ENCODE data around the gene MACROD2.

Gene MACROD2

GRCh38 chr20:15201602-15202001, 1206.3 kb downstream of the MACROD2 start:
- DNase-seq (ENCODE audit: low read depth, low spot score) = no peak

DNA sequence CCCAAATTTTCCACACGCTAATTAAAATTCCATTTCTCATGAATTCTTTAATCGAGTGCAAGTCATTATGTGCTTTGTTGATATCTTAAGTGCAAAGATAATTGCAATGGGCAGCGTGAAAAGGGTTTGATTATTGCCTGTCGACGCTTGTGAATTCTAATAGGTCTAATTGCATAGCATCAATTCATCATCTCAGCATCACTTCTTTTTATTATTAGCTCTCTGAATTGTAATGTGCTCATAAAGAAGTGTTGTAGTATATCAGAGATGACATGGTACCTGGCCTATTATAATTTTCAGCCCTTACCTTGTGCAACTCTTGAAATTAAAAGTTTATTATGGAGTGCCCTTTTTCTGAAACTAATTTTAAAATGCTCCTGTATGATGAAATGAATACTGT, 1208.9 kb downstream of the MACROD2 start:
- DNase-seq (ENCODE audit: low read depth, low spot score) = no peak

GRCh38 chr20:15205028-15205427, 1209.7 kb downstream of the MACROD2 start:
- DNase-seq (ENCODE audit: low read depth, low spot score) = no peak

DNA sequence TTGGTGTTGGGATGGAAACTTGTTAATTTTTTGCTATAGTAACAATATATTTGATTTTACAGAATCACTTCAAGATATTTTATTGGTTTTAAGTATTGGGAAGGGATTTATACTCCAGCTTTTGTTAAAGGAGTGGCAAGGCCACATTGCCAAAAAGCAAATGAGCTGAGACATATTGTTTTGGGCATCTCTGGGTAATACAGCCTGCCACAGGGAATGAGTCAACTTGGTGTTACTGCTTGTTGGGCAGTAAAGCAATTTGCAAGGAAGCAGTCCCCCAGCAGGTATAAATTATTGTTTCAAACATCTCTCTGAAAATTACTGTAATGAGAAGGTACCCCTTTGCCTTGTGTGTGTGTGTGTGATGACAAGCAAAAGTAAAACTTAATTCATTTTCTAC, 1210.4 kb downstream of the MACROD2 start:
- DNase-seq (ENCODE audit: low read depth, low spot score) = no peak

- DNase-seq (ENCODE audit: low read depth, low spot score) = no peak
These were observed 1214.2 kb downstream of the MACROD2 start for GRCh38 chr20:15209537-15209936.

GRCh38 chr20:15214051-15214450, 1218.7 kb downstream of the MACROD2 start:
- DNase-seq (ENCODE audit: low read depth, low spot score) = no peak

DNA sequence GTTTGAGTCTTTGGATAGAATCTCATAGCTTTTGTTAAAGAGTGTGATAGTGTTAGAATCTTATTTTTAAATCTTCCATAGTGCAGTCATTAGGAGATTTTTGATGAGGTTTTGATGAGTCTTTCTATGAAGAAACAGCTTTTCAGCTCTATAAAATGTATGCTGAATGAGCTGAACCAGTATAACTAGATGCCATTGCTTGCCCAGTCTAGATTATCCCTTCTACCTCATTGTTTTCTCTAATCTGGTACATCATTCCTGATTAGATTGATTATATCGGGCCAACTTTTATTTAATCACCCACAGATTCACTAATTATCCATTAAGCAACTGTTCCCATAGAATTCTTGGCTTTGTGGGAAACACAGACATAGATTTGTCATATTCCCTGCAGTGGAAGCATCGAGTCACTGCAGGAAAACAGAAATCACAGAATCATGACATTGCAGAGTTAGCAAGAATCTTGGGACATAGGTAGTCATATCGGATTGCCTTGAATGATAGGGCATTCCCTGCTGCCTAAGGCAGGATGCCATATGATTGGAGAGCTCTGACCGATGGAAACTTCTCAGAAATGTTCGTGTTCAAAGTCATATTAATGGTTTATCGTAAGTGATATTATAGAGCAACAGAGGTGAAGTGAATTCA, 1224.8 kb downstream of the MACROD2 start:
- no peak for DNase-seq (ENCODE audit: low read depth, low spot score)

DNA sequence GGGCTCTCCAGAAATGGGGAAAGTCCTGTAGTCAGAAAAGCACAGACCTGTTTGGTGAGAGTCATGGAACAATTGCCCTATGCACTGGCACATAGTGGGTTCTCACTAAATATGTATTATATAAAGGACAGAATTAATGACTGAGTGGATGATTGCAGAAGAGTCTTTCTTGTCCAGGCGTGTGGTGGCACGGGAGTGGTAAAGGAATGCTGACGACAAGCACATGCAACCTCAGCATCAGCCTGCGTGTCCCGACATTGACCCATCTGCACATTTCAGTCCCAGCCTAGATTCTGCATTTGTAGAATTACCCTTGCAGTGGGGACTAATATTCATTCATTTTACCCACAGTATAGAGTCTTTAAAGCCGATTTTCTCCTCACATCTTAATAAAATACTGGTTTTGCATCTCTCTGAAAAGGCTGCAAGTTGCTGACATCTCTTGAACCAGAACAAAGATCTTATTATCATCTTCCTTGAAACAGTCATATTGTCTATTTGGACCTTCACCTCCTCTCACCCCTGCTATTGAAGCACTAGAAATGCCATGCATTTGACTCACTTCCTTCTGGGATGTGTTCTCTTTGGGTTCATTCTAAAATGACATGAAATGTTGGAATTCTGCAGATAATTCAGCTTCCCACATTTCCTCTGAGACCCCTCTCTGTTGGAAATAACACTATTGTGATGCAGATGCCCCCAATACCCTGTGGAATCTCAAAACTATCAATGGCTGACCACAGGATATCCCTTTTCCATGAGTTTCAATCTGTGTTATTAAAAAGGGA, 1225.7 kb downstream of the MACROD2 start:
- no peak for DNase-seq (ENCODE audit: low read depth, low spot score)

DNA sequence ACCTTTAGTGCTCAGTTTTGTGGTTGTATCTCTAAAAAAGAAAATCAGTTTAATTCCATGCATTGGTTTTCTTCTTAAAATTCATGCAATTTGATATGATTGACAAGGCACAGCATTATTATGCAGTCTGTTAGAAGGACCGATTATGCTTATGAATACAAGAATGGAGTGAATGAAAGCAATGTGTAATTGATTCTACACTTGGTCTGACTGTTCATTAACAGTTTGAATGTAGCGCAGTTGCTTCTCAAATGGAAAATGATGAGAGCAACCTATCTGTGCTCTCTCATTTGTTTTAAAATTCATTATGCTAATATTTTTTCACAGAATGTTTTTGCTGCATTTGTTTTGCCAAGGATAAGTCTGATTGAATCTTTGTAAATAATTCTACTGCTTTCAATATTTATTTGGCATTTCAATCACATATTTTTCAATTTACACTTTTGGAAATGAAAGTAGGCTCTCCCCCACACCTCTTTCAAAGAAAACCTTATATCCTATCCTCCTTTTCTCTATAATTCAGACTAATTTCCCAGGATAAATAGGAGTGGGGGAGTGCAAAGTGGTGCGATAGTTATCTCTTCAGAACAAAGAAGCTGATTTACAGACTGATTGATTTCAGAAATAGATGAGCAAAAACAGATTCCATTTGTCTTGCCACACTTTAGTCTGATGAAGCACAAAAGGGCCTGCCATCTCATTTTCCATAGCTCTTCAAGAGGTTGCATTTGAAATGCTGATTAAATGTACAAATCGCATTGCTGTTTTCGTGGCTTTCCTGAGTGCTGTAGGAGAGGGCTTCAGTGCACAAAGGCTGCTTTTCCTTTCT, 1227.4 kb downstream of the MACROD2 start:
- no peak for DNase-seq (ENCODE audit: low read depth, low spot score)

GRCh38 chr20:15224199-15224598, 1228.9 kb downstream of the MACROD2 start:
- DNase-seq (ENCODE audit: low read depth, low spot score) = no peak

- no peak for DNase-seq (ENCODE audit: low read depth, low spot score)
These were observed 1231.8 kb downstream of the MACROD2 start for GRCh38 chr20:15227102-15227501.

- no peak for DNase-seq (ENCODE audit: low read depth, low spot score)
These were observed 1236.9 kb downstream of the MACROD2 start for GRCh38 chr20:15232243-15232642.

DNA sequence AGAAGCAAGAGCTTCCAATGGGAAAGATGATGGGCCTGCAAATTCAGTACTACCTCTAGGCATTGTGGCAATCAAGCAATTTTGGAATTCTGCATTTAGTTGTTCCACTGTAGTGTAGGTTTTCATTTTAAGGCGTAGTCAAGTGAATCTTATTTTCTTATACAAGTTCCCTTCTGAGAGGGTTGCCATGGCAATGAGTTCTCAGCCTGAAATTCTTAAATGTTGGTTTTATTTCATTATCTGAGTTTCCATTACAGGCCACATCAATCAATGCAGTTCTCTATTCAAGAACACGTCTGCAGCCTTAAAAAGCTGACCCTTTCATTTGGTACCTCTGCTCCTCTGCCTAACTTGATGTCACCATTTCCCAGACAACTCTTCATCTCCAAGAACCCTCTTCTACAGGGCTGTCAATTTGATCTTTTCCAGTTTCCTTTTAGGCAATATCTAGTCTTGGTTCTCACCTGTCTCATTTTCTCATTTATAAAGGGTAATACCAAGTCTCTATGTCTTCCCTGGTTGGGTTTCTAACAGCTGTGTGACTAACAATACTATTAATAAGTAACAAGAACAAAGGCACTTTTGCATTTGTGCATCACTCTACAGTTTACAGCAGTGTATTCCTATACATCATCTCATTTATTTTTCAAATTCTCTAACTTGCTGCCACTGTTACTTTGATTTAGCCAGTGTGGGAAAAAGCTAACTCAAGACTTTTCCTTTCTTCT, 1240.3 kb downstream of the MACROD2 start:
- DNase-seq (ENCODE audit: low read depth, low spot score) = no peak

- no peak for DNase-seq (ENCODE audit: low read depth, low spot score)
These were observed 1241.5 kb downstream of the MACROD2 start for GRCh38 chr20:15236812-15237211.

GRCh38 chr20:15239542-15240206, 1244.4 kb downstream of the MACROD2 start:
- no peak for DNase-seq (ENCODE audit: low read depth, low spot score)

DNA sequence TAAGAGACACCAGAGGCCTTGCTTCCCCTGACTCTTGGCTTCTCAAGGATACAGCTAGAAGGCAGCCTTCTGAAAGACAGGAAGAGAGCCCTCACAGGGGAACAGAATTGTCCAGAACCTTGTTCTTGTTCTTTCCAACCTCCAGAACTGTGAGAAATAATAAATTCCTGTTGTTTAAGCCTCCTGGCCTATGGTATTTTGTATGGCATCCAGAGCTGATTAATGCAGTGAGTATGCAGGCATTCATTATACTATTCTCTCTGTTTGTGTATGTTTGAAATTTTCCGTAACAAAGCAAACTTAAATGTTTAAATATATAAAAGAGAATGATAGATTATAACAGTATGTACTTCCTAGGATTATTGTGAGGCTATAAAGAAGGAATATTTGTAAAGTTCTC, 1245.5 kb downstream of the MACROD2 start:
- DNase-seq (ENCODE audit: low read depth, low spot score) = no peak

DNA sequence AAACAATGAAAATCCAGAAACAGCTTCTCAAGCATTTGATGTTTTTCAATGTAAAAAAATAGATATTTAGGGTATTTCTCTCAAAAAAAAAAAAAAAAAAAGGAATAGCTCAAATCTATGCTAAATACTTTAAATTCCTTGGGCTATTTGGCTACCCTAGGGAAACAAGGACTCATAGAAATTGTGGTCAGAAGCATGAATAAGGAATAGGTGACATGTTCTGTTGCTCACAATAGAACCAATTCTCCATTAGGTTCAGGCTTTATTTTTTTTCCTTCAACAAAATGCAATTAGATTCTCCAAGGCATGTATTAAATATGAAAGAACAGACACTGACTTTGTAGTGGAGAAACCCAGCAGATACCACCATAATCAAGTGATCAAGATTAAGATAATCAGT, 1246.4 kb downstream of the MACROD2 start:
- no peak for DNase-seq (ENCODE audit: low read depth, low spot score)

GRCh38 chr20:15242773-15243172, 1247.5 kb downstream of the MACROD2 start:
- no peak for DNase-seq (ENCODE audit: low read depth, low spot score)

DNA sequence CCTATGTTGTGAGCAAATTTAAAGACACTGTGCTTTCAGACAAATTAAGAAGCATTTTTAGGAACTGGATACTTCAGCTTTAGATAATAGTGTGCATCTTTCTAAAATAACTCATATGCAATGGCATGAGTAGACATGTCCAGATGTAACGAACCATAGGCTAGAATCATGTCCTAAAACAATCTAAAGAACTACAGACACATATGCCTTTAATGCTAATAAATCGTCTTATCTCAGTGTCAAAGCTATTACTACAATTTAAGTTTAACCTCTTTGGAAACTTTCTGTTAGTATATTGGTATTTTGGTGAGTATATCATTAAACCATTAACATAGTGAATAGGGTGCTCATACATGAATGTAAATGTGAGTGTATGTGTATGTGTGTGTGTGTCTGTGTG, 1250.6 kb downstream of the MACROD2 start:
- DNase-seq (ENCODE audit: low read depth, low spot score) = no peak

DNA sequence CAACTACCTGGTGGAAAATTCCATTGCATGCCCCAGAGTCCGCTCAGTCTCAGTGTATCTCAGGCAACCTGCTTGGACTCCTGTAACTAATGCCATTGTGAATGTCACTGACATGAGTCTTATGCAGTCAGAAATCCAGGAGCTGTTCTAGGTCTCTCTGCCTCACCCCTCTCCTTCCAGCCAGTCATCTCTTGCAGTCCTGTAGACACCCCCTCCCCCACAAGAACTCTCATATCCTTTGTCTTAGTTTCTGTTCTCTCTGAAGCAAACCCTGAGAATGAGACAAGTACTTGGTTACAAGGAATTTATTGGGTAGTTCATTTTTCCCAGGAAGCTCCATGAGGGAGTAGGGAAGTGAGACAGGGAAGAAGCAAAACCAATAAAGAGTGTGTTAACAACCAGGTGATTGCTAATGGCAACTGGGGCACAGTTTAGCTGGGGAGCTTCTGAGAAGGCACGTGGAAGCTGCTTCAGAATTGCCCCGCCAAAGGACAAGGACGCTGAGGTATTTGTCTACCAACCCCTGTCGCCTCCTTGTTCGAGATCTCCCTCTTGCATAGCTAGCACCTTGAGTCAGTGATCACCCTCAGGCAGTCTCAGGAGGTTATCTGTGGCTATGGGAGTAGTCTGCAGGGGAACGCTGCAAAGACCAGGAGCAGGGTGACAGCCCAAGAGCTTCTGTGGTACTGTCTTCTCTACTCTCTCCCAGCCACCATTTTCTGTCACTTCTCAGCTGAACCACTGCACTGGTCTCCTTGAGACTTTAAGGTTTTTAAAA, 1253.5 kb downstream of the MACROD2 start:
- DNase-seq (ENCODE audit: low read depth, low spot score) = no peak
